Astrocyte (in vitro differentiated cells and primary cell): ENCODE results near the gene ANLN. TPM values are rescaled to one million over a fixed set of nuclear protein-coding genes. Genes with fewer than 3 reads are reported as not detected.

ENCODE experiments used
- DNase-seq: peaks from one replicate; pipeline ENCODE4 v3.0.0-alpha.2; 2010; ENCODE audit warnings: low read depth
- FAIRE-seq: peaks from 2 replicates; lab custom pipeline; 2011; peaks lifted over from hg19 to GRCh38; lab: Jason Lieb, UNC
- H2AFZ ChIP-seq: 2 replicates; pipeline ENCODE4 v1.6.0; 2012; ENCODE audit warnings: low read depth, low read length, inconsistent platforms
- H3K27ac ChIP-seq: 2 replicates; pipeline ENCODE4 v1.5.1; 2011; ENCODE audit warnings: low read depth, low read length, inconsistent platforms
- H3K27me3 ChIP-seq: 2 replicates; pipeline ENCODE4 v1.6.0; 2011; ENCODE audit warnings: low read length, inconsistent platforms; ENCODE audit not compliant: insufficient read depth
- H3K36me3 ChIP-seq: 2 replicates; pipeline ENCODE4 v1.5.1; 2011; ENCODE audit warnings: low read length, inconsistent platforms; ENCODE audit not compliant: insufficient read depth
- H3K4me1 ChIP-seq: 2 replicates; pipeline ENCODE4 v1.5.1; 2011; ENCODE audit warnings: low read length, inconsistent platforms; ENCODE audit not compliant: insufficient read depth
- H3K4me2 ChIP-seq: 2 replicates; pipeline ENCODE4 v1.6.0; 2012; ENCODE audit warnings: low read length, inconsistent platforms
- H3K4me3 ChIP-seq: 2 replicates; pipeline ENCODE4 v1.5.1; 2011; ENCODE audit warnings: low read depth, mild to moderate bottlenecking, low read length, inconsistent platforms; ENCODE audit not compliant: insufficient read depth
- H3K79me2 ChIP-seq: 2 replicates; pipeline ENCODE4 v1.6.0; 2012; ENCODE audit warnings: mild to moderate bottlenecking, low read length, inconsistent platforms; ENCODE audit not compliant: insufficient read depth
- H3K9ac ChIP-seq: 2 replicates; pipeline ENCODE4 v1.6.0; 2012; ENCODE audit warnings: mild to moderate bottlenecking, low read length, inconsistent platforms
- H3K9me3 ChIP-seq: 2 replicates; pipeline ENCODE4 v1.5.1; 2012; ENCODE audit warnings: low read depth, mild to moderate bottlenecking, low read length, inconsistent platforms; ENCODE audit not compliant: insufficient read depth
- H4K20me1 ChIP-seq: 2 replicates; pipeline ENCODE4 v1.6.0; 2012; ENCODE audit warnings: low read length, inconsistent platforms; ENCODE audit not compliant: insufficient read depth
- H3K27ac Mint-ChIP-seq: one replicate; pipeline ENCODE4 v1.8.0; 2021; ENCODE audit warnings: mild to moderate bottlenecking, mixed read lengths; ENCODE audit not compliant: unreplicated experiment
- H3K27me3 Mint-ChIP-seq: one replicate; pipeline ENCODE4 v1.8.0; 2021; ENCODE audit warnings: low read depth, mixed read lengths; ENCODE audit not compliant: unreplicated experiment
- H3K36me3 Mint-ChIP-seq: one replicate; pipeline ENCODE4 v1.8.0; 2021; ENCODE audit warnings: low read depth, mixed read lengths; ENCODE audit not compliant: unreplicated experiment
- H3K4me1 Mint-ChIP-seq: one replicate; pipeline ENCODE4 v1.8.0; 2021; ENCODE audit warnings: low read depth, mixed read lengths; ENCODE audit not compliant: unreplicated experiment
- H3K4me3 Mint-ChIP-seq: one replicate; pipeline ENCODE4 v1.8.0; 2021; ENCODE audit warnings: mild to moderate bottlenecking, moderate library complexity, mixed read lengths; ENCODE audit not compliant: unreplicated experiment
- H3K9me3 Mint-ChIP-seq: one replicate; pipeline ENCODE4 v1.8.0; 2021; ENCODE audit warnings: mild to moderate bottlenecking, mixed read lengths; ENCODE audit not compliant: unreplicated experiment
- EZH2 ChIP-seq: IDR thresholded peaks from 2 replicates; pipeline ENCODE4 v1.6.1; 2012; ENCODE audit warnings: mild to moderate bottlenecking, low read length, inconsistent platforms; ENCODE audit not compliant: insufficient read depth
- total RNA-seq: library from RNA; stranded (reverse); gene quantifications from 2 replicates; pipeline ENCODE4 v1.2.1, GENCODE V29; 2021
- TF ChIP-seq, protein P1 (sequence below): IDR thresholded peaks from 2 replicates; pipeline ENCODE4 v1.5.1; 2011; ENCODE audit warnings: low read depth, mild to moderate bottlenecking, inconsistent platforms, low read length, moderate library complexity; ENCODE audit not compliant: insufficient read depth

Gene ANLN
- total RNA-seq, 1 donor from 2014 or later, result 20.4 TPM

DNA sequence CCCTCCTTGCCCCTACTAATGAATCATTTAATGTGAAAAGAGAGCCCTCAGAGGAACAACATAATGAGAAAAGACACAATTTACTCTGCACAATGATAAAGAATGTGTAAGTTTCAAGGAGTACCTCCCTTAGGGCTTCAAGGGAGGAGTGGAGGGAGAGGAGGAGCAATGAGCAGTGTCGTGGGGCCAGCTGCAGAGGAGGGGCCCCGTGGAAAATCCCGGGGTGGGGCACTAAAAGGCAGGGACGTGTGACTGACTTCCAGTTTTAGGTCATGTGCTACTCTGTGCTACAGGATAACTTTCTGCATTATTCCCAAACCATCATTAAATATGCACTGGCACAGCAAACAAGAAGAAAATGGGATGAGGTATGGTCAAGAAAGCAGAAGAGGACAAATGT, 108.1 kb downstream of the ANLN start:
- H3K9ac ChIP-seq, result no peak overlapping the region
- peaks cover 20% of the 10 kb centered on the region for H3K4me1 Mint-ChIP-seq
- no peak overlapping the region for H3K4me3 ChIP-seq
- no peak overlapping the region for H3K27ac ChIP-seq
- TF ChIP-seq EZH2, result no peak
- TF ChIP-seq, protein P1, sequence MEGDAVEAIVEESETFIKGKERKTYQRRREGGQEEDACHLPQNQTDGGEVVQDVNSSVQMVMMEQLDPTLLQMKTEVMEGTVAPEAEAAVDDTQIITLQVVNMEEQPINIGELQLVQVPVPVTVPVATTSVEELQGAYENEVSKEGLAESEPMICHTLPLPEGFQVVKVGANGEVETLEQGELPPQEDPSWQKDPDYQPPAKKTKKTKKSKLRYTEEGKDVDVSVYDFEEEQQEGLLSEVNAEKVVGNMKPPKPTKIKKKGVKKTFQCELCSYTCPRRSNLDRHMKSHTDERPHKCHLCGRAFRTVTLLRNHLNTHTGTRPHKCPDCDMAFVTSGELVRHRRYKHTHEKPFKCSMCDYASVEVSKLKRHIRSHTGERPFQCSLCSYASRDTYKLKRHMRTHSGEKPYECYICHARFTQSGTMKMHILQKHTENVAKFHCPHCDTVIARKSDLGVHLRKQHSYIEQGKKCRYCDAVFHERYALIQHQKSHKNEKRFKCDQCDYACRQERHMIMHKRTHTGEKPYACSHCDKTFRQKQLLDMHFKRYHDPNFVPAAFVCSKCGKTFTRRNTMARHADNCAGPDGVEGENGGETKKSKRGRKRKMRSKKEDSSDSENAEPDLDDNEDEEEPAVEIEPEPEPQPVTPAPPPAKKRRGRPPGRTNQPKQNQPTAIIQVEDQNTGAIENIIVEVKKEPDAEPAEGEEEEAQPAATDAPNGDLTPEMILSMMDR, result no peak
- no peaks in the 10 kb centered on the region for H3K4me1 ChIP-seq
- no peak overlapping the region for H3K27ac Mint-ChIP-seq
- H3K4me2 ChIP-seq, result no peak overlapping the region
- no peaks in the 10 kb centered on the region for H3K9me3 Mint-ChIP-seq
- H2AFZ ChIP-seq, result no peak overlapping the region
- H3K4me3 Mint-ChIP-seq, result no peak overlapping the region
- H3K9me3 ChIP-seq, result no peaks in the 10 kb centered on the region
- DNase-seq (no peak), FAIRE-seq (no peak)
- no peaks in the 10 kb centered on the region for H4K20me1 ChIP-seq
- no peaks in the 10 kb centered on the region for H3K27me3 ChIP-seq
- H3K36me3 ChIP-seq, result no peaks in the 10 kb centered on the region
- no peaks in the 10 kb centered on the region for H3K79me2 ChIP-seq
- peaks cover 9% of the 10 kb centered on the region for H3K27me3 Mint-ChIP-seq
- no peaks in the 10 kb centered on the region for H3K36me3 Mint-ChIP-seq

Other genes with a start within 250 kb of the ANLN start
- gene EEPD1, start 236.6 kb upstream of the ANLN start, total RNA-seq, result 4.9 and 5.4 TPM in 2 replicates